Uterus (tissue), 2 donors: ENCODE data around the gene ARID3B.

ENCODE experiments used
- POLR2A ChIP-seq, 2 donors: fragments of 450-650 bp; IDR thresholded peaks; one replicate each; pipeline ENCODE4 v1.6.1; 2016; ENCODE audit warnings: antibody characterized with exemption in 2 of 2, mild to moderate bottlenecking in 1 of 2, moderate library complexity in 1 of 2
- TF ChIP-seq, protein P1 (sequence below), 4 experiments: fragments of 200-600 bp in 2 of 4; fragments of 450-650 bp in 2 of 4; sonication (generic) in 2 of 4; IDR thresholded peaks; one replicate each; pipeline ENCODE4 v1.5.1; 2016 to 2019; ENCODE audit warnings: antibody characterized with exemption in 4 of 4, mild to moderate bottlenecking in 2 of 4, moderate library complexity in 1 of 4

- TF ChIP-seq, protein P1, sequence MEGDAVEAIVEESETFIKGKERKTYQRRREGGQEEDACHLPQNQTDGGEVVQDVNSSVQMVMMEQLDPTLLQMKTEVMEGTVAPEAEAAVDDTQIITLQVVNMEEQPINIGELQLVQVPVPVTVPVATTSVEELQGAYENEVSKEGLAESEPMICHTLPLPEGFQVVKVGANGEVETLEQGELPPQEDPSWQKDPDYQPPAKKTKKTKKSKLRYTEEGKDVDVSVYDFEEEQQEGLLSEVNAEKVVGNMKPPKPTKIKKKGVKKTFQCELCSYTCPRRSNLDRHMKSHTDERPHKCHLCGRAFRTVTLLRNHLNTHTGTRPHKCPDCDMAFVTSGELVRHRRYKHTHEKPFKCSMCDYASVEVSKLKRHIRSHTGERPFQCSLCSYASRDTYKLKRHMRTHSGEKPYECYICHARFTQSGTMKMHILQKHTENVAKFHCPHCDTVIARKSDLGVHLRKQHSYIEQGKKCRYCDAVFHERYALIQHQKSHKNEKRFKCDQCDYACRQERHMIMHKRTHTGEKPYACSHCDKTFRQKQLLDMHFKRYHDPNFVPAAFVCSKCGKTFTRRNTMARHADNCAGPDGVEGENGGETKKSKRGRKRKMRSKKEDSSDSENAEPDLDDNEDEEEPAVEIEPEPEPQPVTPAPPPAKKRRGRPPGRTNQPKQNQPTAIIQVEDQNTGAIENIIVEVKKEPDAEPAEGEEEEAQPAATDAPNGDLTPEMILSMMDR (IDR thresholded peaks at IDR 0.05) = no peak
- TF ChIP-seq POLR2A (IDR thresholded peaks at IDR 0.05) = no peak
Observed at GRCh38 chr15:74535388-74536084, 5.5 kb upstream of the ARID3B start.
